ENCODE measurements around the gene DNAI7. TPM values are rescaled to one million over a fixed set of nuclear protein-coding genes. Genes with fewer than 3 reads are reported as not detected.

DNAI7 gene
- polyA plus RNA-seq, 4 donors = 5.0 to 8.4 (median 7.1) TPM

Other genes starting within 250 kb of the DNAI7 start
- gene BCAT1, start 246.1 kb downstream of the DNAI7 start, polyA plus RNA-seq (ENCODE audit: insufficient read length in 4 of 4) = 10 to 100 TPM; 45.1 to 47.8 (median 46.8) TPM
- 10 to 100 TPM; 35.3 to 46.1 (median 44.3) TPM for gene ETFRF1, start 77 bp upstream of the DNAI7 start, polyA plus RNA-seq (ENCODE audit: insufficient read length in 4 of 4)
- 10 to 100 TPM; 30.6 to 42.0 (median 34.3) TPM for gene KRAS, start 55.8 kb upstream of the DNAI7 start, polyA plus RNA-seq (ENCODE audit: insufficient read length in 4 of 4)

Measured in left renal cortex interstitium (tissue), 4 donors.